GM18520 (cell line): ENCODE results near the gene RNF26.

Experiments used
- ATAC-seq: cut with Tn5 transposase; IDR thresholded peaks from one replicate; pipeline ENCODE4 v1.9.1; 2021; ENCODE audit not compliant: unreplicated experiment

The RNF26 gene

DNA sequence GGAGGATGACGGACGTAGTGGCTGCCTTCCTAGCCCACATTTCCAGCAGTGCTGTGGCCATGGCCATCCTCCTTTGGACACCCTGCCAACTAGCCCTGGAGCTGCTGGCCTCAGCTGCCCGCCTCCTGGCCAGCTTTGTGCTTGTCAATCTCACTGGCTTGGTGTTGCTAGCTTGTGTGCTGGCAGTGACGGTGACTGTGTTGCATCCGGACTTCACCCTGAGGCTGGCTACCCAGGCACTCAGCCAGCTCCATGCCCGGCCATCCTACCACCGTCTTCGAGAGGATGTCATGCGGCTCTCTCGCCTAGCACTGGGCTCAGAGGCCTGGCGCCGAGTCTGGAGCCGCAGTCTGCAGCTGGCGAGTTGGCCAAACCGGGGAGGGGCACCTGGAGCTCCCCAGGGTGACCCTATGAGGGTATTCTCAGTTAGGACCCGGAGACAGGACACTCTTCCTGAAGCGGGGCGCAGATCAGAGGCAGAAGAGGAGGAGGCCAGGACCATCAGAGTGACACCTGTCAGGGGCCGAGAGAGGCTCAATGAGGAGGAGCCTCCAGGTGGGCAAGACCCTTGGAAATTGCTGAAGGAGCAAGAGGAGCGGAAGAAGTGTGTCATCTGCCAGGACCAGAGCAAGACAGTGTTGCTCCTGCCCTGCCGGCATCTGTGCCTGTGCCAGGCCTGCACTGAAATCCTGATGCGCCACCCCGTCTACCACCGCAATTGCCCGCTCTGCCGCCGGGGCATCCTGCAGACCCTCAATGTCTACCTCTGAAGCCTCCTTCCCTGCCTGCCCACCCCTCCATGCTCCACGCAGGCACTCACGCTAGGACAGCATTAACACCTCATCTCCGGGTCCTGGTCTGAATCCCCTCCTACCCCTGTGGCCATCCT, 1.6 kb downstream of the RNF26 start:
- ATAC-seq, result no peak

DNA sequence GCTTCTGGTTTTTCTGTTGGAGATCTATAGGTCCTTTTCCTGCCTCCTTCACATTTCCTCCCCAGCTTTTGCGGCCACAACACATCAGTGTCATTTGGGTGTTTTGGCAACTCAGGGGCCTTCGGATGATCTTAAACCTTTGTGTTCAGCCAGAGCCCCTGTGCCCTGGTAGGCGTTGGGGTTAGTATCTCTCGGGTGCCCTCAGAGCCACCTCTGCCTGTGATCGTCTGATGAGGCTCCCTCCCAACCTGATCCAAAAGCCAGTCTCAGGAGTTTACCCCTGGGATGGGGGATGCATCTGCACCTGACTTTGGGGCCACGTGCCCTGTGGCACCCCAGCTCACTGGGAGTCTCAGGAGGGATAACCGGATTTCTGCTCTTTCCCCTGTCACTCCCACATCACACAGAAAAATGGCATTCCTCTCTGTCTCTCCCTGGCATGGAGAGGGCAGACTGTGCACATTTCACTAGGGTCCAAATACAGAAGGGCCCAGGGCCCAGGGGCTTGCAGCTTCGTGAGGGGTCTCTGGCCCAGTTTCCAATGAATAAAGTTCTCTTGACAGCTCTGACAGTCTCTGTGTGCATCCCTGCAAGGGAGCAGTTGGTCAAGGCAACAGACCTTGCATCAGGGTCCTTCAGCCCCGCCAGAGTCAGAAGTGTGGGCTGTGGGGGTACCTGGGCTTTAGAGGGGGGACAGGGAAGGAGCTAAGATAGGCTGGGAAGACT, 2.6 kb downstream of the RNF26 start:
- no peak for ATAC-seq

DNA sequence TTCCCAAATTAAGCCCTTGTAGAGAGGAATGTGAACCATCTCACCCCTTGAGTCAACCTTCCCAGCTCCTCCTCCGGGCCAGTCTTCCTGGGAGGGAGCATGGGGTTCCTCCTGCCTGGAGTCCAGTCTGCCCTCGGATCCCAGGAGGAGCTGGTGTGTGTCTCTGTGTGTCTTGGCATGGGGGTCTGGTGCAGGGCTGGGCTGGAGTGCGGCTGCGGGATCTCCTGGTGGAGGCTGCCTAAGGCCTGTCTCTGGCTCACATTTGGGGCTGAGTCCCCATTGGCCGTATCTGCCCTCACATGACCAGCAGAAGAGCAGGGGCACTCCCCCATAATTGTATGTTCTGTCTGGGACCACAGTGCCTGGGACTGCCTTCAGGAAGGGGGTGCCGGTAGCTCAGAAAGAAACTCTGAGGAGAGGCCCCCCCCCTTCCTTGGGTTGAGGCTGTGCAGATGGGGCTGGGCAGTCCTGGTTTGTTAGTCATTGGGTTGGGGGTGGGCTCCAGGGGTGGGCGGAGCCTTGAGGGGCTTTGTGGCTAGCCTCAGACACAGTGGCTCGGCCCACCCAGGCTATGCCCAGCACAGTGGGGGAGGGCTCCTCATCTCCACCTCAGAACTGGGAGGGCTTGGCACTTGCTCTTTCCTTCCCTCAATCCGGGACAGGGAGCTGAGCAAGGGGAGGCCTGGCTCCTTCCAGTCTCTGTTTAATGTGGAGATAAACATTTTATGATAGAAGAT, 3.4 kb downstream of the RNF26 start:
- ATAC-seq, result no peak

DNA sequence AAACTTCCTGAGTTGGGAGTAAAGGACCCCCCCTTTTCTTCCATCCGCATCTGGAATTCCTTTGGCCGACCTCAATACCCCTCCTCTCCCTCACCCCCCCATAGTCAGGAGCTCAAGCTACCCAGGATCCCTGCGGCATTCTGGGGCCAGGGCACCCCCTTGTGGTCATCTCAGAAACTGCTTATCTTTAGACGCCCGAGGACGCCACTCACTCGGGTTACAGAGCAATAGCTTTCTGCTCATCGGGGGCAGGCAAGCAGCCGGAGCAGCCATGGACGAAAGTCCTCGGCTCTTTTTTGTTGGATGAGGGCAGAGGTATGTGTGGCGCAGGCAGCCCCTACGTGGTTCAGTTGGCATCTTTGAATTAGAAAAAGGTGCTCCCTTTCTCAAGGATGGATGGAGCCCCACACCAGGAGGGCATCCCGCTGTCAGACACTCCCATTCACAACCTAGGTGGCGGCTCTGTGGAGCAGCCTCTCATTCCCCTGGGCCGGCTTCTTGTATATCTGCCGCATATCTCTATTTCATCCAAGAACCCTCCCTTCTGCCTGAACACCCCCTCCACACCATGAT, 4.1 kb downstream of the RNF26 start:
- ATAC-seq, result no peak

DNA sequence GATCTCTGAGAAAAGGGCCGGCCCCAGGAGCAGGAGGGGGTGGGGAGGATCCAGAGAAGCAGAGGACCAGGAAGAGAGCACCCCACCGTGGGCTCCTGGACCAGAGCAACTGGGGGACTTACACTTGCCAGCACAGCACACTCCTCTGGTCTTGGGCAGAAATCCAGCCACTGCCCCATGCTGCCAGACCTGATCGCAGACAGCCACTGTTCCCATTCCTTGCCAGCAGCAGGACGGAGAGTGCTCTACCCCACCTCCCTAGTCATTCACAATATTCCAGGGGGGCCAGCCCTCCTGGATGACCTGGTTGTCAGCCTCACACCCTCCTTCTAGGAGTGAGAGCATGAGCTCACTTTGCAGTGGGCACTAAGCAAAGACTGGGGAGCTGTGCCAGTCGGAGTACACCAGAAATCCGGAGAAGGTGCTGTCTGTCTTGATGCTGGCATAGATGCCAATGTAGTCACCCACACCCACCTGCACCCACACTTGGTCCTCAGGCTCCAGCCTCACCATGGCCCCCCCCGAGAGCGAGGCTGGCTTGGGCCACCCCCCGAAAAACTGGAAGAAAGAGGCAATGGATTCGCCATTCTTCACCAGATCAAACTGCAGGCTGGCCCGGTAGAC, 4.8 kb downstream of the RNF26 start:
- ATAC-seq, result no peak

DNA sequence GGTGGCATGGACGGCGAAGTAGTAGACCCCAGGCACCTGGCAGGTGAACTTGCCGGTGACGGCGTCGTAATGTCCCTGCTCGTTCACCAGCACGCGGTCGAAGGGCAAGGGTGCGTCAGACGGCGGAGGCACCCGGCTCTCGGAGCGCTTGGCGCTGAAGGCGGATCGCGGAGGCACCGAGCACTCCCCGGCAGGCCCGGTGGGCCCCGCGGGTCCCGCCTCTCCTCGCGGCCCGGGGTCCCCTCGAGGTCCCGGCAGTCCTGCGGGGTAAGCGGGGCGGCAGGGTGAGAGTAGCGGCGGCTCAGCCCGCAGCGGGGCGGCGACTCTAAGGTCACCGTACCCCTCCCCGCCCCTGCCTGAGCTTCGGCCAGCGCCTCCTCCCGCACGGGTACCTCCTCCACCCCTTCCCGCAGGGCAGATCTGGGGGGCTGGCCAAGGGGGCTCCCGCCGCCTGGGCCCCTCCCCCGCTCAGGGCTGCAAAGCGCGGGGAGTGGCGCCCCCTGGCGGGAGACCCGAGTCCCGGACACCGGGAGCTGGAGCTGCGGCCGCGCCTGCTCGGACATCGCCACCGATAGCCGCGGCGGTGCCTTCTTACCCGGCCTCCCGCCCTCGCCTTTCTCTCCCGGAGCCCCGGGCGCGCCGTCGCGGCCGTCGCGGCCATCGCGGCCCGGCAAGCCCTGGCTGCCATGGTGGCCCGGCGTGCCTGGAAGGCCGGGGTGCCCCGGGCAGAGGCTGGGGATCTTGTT, 5.4 kb downstream of the RNF26 start:
- ATAC-seq, result no peak

- no peak for ATAC-seq
Measured at GRCh38 chr11:119340335-119341221, 6.3 kb downstream of the RNF26 start, which contains the start of gene C1QTNF5. Gene C1QTNF5, minus strand, starts transcription at chr11:119340883. Its CDS starts 486 bp downstream, at chr11:119340397.

GRCh38 chr11:119341222-119342022, 7.1 kb downstream of the RNF26 start:
- no peak for ATAC-seq

GRCh38 chr11:119342023-119342300, 7.6 kb downstream of the RNF26 start:
- no peak for ATAC-seq

GRCh38 chr11:119342362-119343130, 8.2 kb downstream of the RNF26 start:
- ATAC-seq, result no peak

- ATAC-seq, result no peak
Measured at GRCh38 chr11:119343726-119344125, 9.4 kb downstream of the RNF26 start.

DNA sequence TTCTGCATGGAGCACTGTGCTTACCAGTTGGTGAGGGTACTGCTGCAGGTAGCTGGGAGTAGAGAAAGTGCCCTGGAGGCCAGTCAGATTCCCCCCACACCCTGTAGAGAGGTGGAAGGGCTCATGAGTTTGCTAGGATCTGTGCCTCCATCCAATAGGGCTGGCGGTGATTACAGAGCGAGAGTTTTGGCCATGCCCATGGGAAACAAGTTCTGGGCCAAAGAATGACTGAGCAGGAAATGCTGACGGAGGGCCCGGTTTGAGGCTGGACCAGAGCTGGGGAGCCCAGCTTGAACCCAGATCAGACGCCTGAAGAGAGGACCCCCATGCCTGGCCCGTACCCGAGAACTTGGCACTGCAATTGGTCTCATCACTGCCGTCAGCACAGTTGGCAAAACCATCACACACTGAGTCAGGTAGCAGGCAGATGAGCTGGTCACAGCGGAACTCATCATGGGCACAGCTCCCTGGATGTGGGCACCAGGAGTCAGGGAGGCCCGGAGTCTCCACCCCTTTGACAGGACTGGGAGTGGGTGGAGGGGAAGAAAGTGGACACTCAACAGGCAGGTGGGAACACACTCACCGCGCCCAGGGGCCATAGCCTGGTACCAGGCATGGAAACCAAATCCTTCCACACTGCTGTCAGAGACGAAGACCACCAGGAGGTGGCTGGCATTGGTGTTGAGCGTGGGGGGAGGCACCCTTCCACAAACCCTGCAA, 10.1 kb downstream of the RNF26 start:
- ATAC-seq, result no peak

DNA sequence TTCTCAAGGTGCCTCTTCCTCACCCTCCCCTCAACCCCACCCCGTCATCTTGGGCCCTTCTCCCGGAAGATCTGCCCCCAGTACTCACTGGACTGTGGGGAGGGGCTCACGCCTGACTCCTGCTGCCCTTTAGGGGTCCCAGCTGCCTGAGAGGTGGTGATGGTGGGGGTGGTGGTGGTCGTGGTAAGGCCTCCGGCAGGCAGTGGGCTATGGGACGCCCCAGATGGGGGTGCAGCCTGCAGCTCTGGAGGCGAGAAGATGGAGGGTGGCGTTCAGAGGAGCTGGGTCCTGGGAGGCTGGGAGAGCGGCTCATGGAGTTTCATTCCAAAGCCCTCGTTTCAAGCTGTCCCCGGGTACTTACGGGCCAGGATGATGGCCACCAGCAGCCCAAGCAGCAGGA, 11.4 kb downstream of the RNF26 start:
- ATAC-seq, result no peak

GRCh38 chr11:119346605-119347004, 12.3 kb downstream of the RNF26 start, which contains the start of gene MFRP:
Gene MFRP, minus strand, starts transcription at chr11:119346705. Its CDS starts 192 bp downstream, at chr11:119346513.
- no peak for ATAC-seq

DNA sequence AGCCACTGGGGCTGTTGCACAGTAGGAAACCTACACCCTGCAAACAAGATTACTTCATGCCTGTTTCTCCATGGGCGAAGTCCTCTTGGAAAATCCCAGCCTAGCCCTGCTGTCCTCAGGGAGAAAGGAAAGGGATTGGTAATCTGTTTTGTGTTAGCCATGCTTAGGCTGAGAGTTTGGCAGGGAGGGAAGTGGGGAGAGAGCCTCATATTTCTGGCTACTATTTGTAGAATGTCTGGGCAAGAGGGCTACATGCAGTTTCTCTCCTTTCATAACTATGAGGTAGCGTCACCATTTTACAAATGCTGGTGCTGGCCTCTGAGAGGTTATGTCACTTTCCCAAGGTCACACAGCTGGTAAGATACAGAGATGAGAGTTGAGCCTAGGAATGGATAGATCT, 12.9 kb downstream of the RNF26 start:
- ATAC-seq, result no peak

GRCh38 chr11:119347940-119348605, 13.7 kb downstream of the RNF26 start:
- ATAC-seq, result no peak
